Iris pigment epithelial cell (primary cell): Measurements from ENCODE around the gene FUT1.
"Not testable (repeated sequence)": the region's sequence is repeated elsewhere in the genome, so short reads cannot be mapped to it uniquely, and the experiment has no call there.

ENCODE experiments used
- DNase-seq: peaks from one replicate; pipeline ENCODE4 v3.0.0-alpha.2; 2011; ENCODE audit warnings: low read depth

FUT1 gene

DNA sequence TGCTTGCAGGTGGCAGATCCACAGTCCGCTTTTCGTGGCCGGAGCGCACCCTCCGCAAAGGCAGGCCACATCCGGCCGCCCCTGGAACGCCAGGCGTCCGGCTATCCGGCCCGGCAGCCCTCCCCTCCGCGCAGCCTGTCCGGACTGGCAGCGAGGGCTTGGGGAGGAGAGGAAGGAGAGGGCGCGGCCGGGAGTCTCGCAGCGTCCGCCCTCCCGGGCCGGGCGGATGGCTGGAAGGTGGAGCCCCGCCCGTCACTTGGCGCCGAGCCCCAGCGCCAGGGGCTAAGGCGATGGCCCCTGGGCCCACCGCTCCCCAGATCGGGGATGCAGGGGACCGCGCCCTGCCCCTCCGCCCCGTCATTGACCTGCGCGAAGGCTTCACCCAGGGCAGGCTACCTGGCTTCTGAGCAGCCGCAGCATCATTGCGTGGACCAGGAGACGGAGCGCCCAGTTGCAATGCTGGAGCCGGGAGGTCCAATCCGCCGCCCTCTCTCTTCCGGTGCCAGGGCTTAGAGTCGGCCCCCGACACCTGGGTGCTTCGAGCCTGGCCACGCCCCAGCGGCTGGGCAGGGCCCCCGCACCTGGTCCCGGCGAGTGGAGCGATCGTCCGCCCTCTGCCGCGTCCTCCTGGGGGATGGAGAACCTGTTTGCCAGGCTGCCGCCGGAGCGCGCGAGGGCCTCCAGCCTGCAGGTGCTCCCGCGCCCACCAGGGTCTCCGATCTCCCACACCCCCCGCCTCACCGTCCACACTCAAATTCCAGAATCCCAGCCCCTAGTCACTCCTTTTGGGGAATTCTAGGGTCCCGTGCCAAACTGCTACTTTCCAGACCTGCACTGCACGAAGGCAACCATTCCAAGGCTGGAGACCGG is at the start of gene FUT1:
Gene FUT1, minus strand, starts transcription at position 146 of the 870 bp plus-strand sequence. CDS start 1,360 bp downstream, outside the sequence.
- DNase-seq: peak; percentile 31

DNA sequence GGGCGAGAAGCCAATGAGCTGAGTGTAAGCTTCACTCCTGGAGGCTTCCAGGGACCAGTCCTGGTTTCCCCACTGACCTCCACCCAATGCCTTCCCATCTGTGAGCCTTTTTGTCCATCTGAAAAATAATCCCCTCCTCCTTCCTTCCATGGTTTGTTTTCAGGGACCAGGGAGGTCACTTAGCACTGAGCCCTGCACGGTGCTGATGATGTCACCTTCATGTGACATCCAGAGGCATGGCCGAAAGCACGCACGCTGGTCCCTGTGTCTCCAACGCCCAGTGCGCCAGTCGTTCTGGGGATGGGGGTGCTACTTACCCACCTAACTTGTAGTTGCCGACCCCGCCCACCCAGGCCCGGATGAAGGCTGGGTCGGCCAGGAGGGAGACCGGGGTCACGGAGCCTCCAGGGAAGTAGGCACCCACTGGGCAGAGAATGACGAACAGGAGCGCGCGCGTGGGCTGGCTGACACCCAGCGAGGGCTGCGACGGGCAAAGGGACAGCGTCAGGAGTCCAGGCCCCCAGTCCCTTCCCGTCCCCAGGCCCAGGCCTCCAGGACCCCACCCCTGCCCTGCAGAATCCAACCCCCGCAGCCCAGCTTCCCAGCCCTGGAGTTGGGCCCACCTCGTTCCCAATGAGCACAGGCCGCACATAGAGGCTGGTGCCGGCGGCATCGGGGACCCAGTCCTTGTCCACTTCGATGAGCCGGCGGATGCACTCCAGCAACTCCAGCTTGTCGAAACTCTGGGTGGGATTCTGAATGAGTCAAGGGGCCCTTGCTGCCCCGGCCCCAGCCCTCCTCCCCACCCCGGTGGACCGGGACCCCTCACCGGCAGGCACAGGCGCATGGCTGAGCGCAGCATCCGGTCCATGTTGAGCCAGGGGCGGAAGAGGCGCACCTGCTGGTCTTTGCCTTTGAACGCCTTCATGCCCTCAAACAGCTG is 47.2 kb upstream of the FUT1 start:
- no peak for DNase-seq

DNA sequence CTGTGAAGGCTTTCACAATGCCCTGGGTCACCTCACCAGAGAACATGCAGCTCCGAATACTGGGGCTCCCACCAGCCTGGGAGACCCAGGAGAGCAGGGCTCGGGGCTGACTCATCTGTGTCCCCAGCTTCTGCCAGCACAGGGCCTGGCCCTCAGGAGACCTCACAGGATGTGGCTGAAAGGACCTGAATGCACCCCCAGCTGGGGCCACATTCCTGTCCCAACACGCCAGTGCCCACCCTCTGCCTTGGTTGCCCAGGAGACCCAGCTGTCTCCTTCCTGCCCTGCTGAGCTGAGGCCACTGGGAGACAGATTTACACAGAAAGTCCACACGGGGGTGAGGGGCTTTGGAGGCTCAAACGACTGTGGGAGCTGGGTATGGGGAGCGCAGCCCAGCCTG is 46.5 kb upstream of the FUT1 start:
- DNase-seq: peak; percentile 46

- no peak for DNase-seq
Observed at GRCh38 chr19:48797103-48797502, 44.7 kb upstream of the FUT1 start.

GRCh38 chr19:48796298-48797083 is 44.0 kb upstream of the FUT1 start:
- DNase-seq: no peak

DNA sequence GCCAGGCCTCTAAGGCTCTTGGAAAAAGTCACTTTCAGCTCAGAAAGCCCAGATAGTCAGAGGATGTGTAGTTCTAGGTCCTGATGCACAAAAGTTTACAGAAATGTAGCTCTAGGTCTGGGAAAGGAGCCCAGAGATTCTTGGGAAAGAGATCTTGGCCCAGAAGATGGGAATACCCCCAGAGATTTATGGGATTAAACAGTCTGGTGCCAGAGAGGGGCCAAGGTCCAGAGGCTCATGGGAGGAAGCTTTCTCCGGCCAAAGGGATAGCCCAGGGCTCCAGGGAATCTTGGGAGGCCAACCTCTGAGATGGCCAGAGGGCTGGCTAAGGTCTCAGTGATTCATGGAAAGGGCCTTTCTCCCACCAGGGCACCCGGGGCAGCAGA is 43.2 kb upstream of the FUT1 start:
- no peak for DNase-seq

- DNase-seq: peak; percentile 95
Observed at GRCh38 chr19:48795055-48795684, 42.7 kb upstream of the FUT1 start.

GRCh38 chr19:48794291-48794690 is 41.9 kb upstream of the FUT1 start:
- DNase-seq: no peak

DNA sequence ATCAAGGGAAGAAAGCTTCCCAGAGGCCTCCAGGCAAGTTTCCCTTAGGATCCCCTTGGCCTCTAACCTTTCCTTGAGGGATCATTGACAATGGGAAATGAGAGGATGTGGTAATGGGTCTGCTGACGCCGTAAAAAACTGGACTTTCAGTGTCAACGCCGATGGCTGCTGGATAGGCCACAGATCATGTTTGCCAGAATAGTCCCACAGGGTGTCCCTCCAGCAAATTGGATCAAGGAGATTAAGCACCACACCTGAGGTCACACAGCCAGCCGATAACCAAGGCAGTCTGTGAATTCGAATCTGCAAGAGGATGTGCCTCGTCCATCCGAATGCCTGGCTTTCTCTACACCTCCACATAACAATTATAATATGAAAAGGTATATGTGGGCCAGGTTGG is 40.8 kb upstream of the FUT1 start:
- DNase-seq: no peak

GRCh38 chr19:48787331-48787730 is 34.9 kb upstream of the FUT1 start:
- DNase-seq: not testable (repeated sequence)

DNA sequence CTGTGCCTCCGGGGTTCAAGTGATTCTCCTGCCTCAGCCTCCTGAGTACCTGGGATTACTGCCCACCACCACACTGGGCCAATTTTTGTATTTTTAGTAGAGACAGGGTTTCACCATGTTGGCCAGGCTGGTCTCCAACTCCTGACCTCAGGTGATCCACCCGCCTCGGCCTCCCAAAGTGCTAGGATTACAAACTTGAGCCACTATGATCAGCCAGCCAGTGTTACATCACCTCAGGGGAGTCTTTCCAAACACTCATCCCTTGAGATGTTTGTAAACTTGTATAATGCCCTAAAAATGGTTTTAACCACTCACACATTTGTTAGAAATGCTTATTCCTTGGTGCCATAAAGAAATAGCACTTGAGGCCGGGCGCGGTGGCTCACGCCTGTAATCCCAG is 34.0 kb upstream of the FUT1 start:
- not testable (repeated sequence) for DNase-seq

DNA sequence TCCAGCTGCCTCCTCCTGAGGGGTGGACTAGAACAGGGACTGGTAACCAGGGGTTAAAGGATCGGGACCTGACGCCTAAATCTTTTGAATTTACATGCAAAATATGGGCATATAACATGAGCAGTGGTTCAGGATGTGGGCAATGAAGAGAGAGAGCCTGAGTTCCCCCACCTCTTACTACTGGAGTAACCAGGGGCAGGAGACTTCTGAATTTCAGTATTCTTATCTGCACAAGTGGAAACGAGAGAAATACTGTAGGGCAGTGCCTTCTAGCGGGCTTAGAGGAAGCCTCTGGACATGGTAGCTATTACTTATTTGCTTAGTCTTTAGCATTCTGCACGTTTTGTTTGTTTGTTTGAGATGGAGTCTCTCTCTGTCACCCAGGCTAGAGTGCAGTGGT is 32.1 kb upstream of the FUT1 start:
- DNase-seq: no peak

- DNase-seq: peak; percentile 45
Observed at GRCh38 chr19:48780631-48781391, 28.4 kb upstream of the FUT1 start.

- no peak for DNase-seq
Observed at GRCh38 chr19:48779636-48780035, 27.2 kb upstream of the FUT1 start.

DNA sequence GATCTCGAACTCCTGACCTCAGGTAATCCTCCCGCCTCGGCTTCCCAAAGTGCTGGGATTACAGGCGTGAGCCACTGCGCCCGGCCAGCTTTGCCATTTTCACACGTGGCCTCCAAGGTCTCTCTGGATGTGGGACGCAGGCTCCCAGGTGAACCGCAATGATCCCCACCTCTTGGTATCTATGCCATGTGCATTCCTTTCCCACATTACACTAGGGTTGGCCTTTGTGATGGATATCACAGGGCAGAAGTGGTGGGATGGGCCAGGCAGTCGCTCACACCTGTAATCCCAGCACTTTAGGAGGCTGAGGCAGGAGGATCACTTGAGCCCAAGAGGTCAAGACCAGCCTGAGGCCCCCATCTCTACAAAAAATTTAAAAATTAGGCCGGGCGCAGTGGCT is 25.3 kb upstream of the FUT1 start:
- DNase-seq: no peak

GRCh38 chr19:48777139-48777538 is 24.7 kb upstream of the FUT1 start:
- no peak for DNase-seq

- peak; percentile 28 for DNase-seq
Observed at GRCh38 chr19:48772503-48772953, 20.1 kb upstream of the FUT1 start.

- DNase-seq: no peak
Observed at GRCh38 chr19:48770734-48771472, 18.5 kb upstream of the FUT1 start.

DNA sequence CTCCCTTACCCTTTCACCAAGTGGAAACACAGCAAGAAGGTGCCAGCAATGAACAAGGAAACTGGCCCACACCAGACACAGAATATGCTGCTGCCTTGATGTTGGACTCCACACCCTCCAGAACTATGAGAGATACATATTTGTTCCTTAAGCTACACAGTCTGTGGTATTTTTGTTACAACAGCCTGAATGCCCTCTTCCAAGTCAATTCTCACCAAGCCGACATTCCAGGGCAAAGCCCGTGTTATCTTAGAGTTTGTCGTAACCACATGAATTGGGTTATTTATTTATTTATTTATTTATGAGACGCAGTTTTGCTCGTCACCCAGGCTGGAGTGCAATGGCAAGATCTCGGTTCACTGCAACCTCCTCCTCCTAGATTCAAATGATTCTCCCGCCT is 17.8 kb upstream of the FUT1 start:
- peak; percentile 91 for DNase-seq
